ENCODE data around the gene SRCIN1.

Gene SRCIN1

GRCh38 chr17:38546396-38546795, 59.4 kb downstream of the SRCIN1 start:
- no peak overlapping the region for H3K27ac ChIP-seq
- DNase-seq (ENCODE audit: low spot score) = no peak
- CTCF ChIA-PET = no interaction called here
- POLR2A ChIA-PET (ENCODE audit: low non-redundant PET) = no interaction called here
- no peak for TF ChIP-seq CTCF (conservative IDR thresholded peaks at IDR 0.05; ENCODE audit: low read depth)

GRCh38 chr17:38545531-38546225, 60.1 kb downstream of the SRCIN1 start:
- no peak for TF ChIP-seq CTCF (conservative IDR thresholded peaks at IDR 0.05; ENCODE audit: low read depth)
- DNase-seq (ENCODE audit: low spot score) = no peak
- no peak overlapping the region for H3K27ac ChIP-seq
- POLR2A ChIA-PET (ENCODE audit: low non-redundant PET) = no interaction called here
- CTCF ChIA-PET = interaction anchor here (0.6 kb wide), 1 partner anchor 69 kb away, joined by 3 read pairs; no protein-coding TSS in a partner anchor

GRCh38 chr17:38544839-38545209, 60.9 kb downstream of the SRCIN1 start:
- CTCF ChIA-PET = no interaction called here
- TF ChIP-seq CTCF (conservative IDR thresholded peaks at IDR 0.05; ENCODE audit: low read depth) = no peak
- POLR2A ChIA-PET (ENCODE audit: low non-redundant PET) = no interaction called here
- DNase-seq (ENCODE audit: low spot score) = no peak
- no peak overlapping the region for H3K27ac ChIP-seq

GRCh38 chr17:38544175-38544838, 61.4 kb downstream of the SRCIN1 start:
- H3K27ac ChIP-seq = no peak overlapping the region
- CTCF ChIA-PET = interaction anchor here (0.7 kb wide), 1 partner anchor 109 kb away, joined by 3 read pairs; no protein-coding TSS in a partner anchor
- no peak for TF ChIP-seq CTCF (conservative IDR thresholded peaks at IDR 0.05; ENCODE audit: low read depth)
- POLR2A ChIA-PET (ENCODE audit: low non-redundant PET) = no interaction called here
- no peak for DNase-seq (ENCODE audit: low spot score)

- H3K27ac ChIP-seq = no peak overlapping the region
- ChIA-PET POLR2A (ENCODE audit: low non-redundant PET) (no interaction called here), CTCF (interaction anchor here (0.7 kb wide), 1 partner anchor 110 kb away, joined by 3 read pairs; no protein-coding TSS in a partner anchor)
- TF ChIP-seq CTCF (conservative IDR thresholded peaks at IDR 0.05; ENCODE audit: low read depth) = no peak
- DNase-seq (ENCODE audit: low spot score) = no peak
These were observed 62.2 kb downstream of the SRCIN1 start for GRCh38 chr17:38543403-38544174.

- DNase-seq (ENCODE audit: low spot score) = no peak
- TF ChIP-seq CTCF (conservative IDR thresholded peaks at IDR 0.05; ENCODE audit: low read depth) = no peak
- H3K27ac ChIP-seq = no peak overlapping the region
- CTCF ChIA-PET = interaction anchor here (0.6 kb wide), 2 partner anchors 33 to 36 kb away, joined by 5 to 6 read pairs; no protein-coding TSS in a partner anchor
- POLR2A ChIA-PET (ENCODE audit: low non-redundant PET) = no interaction called here
These were observed 63.5 kb downstream of the SRCIN1 start for GRCh38 chr17:38542286-38542685.
